GM12892 (cell line): Measurements from ENCODE around the gene HPCAL1.

Experiments
- POLR2A ChIP-seq: IDR thresholded peaks from 2 replicates; pipeline ENCODE4 v1.6.1; 2011; ENCODE audit warnings: low read depth, low read length, control low read depth
- POLR2AphosphoS5 ChIP-seq: IDR thresholded peaks from 2 replicates; pipeline ENCODE4 v1.6.1; 2011; ENCODE audit warnings: low read depth, low read length, control low read depth

GRCh38 chr2:10293603-10294002, 9.1 kb upstream of the HPCAL1 start:
- no peak for TF ChIP-seq POLR2A
- no peak for TF ChIP-seq POLR2AphosphoS5
